Activated CD4-positive, alpha-beta T cell treated with anti-CD3 and anti-CD28 coated beads for 1 hour (primary cell): ENCODE results near the gene TIMM22.
"Not testable (repeated sequence)": the region's sequence is repeated elsewhere in the genome, so short reads cannot be mapped to it uniquely, and the experiment has no call there.

Experiments
- DNase-seq: peaks from one replicate; pipeline ENCODE4 v3.0.0-alpha.2; 2020

TIMM22 gene

GRCh38 chr17:996554-997344, at the start of gene TIMM22:
Gene TIMM22 (plus strand): TSS chr17:997129. CDS start chr17:997143, 14 bp downstream.
- peak; percentile 87 for DNase-seq

- no peak for DNase-seq
These were observed 48.6 kb upstream of the TIMM22 start for GRCh38 chr17:948284-948852.

- no peak for DNase-seq
These were observed 47.2 kb upstream of the TIMM22 start for GRCh38 chr17:949623-950303.

GRCh38 chr17:951325-952132, 45.4 kb upstream of the TIMM22 start:
- no peak for DNase-seq

GRCh38 chr17:952592-952991, 44.3 kb upstream of the TIMM22 start:
- not testable (repeated sequence) for DNase-seq

GRCh38 chr17:953767-954166, 43.2 kb upstream of the TIMM22 start:
- DNase-seq = no peak

- DNase-seq = no peak
These were observed 42.3 kb upstream of the TIMM22 start for GRCh38 chr17:954431-955164.

GRCh38 chr17:956905-957304, 40.0 kb upstream of the TIMM22 start:
- DNase-seq = no peak

GRCh38 chr17:957856-958421, 39.0 kb upstream of the TIMM22 start:
- no peak for DNase-seq

- no peak for DNase-seq
These were observed 38.0 kb upstream of the TIMM22 start for GRCh38 chr17:958712-959451.

- no peak for DNase-seq
These were observed 34.8 kb upstream of the TIMM22 start for GRCh38 chr17:962166-962565.

GRCh38 chr17:962670-963069, 34.3 kb upstream of the TIMM22 start:
- no peak for DNase-seq

- no peak for DNase-seq
These were observed 32.1 kb upstream of the TIMM22 start for GRCh38 chr17:964876-965275.

GRCh38 chr17:965311-965989, 31.5 kb upstream of the TIMM22 start:
- DNase-seq = no peak

GRCh38 chr17:967122-967521, 29.8 kb upstream of the TIMM22 start:
- DNase-seq = no peak

- no peak for DNase-seq
These were observed 27.9 kb upstream of the TIMM22 start for GRCh38 chr17:968812-969730.

- DNase-seq = no peak
These were observed 27.0 kb upstream of the TIMM22 start for GRCh38 chr17:969811-970355.

GRCh38 chr17:970364-970763, 26.6 kb upstream of the TIMM22 start:
- no peak for DNase-seq

- not testable (repeated sequence) for DNase-seq
These were observed 25.1 kb upstream of the TIMM22 start for GRCh38 chr17:971861-972260.
